Endodermal cell (in vitro differentiated cells): Measurements from ENCODE around the gene BAIAP2L2. TPM values are rescaled to one million over a fixed set of nuclear protein-coding genes. Genes with fewer than 3 reads are reported as not detected.

ENCODE experiments used
- DNase-seq: peaks from one replicate; pipeline ENCODE4 v3.0.0-alpha.2; 2017
- H3K27ac ChIP-seq: 2 replicates; pipeline ENCODE4 v1.5.1; 2013; ENCODE audit warnings: mild to moderate bottlenecking, low read depth, low read length, moderate library complexity
- H3K27me3 ChIP-seq: 2 replicates; pipeline ENCODE4 v1.6.1; 2013; ENCODE audit warnings: mild to moderate bottlenecking, low read length, moderate library complexity; ENCODE audit not compliant: insufficient read depth, control insufficient read depth, poor library complexity, severe bottlenecking
- H3K36me3 ChIP-seq: 2 replicates; pipeline ENCODE4 v1.7.0; 2013; ENCODE audit warnings: mild to moderate bottlenecking, low read length, moderate library complexity; ENCODE audit not compliant: control insufficient read depth, insufficient read depth
- H3K4me1 ChIP-seq: one replicate; pipeline ENCODE4 v1.7.0; 2013; ENCODE audit warnings: low read length; ENCODE audit not compliant: control insufficient read depth, insufficient read depth
- H3K4me3 ChIP-seq: 2 replicates; pipeline ENCODE4 v1.5.1; 2013; ENCODE audit warnings: mild to moderate bottlenecking, low read length, moderate library complexity
- H3K9ac ChIP-seq: 2 replicates; pipeline ENCODE4 v1.6.1; 2013; ENCODE audit warnings: mild to moderate bottlenecking, low read length, moderate library complexity; ENCODE audit not compliant: poor library complexity, severe bottlenecking; ENCODE audit errors: extremely low read depth
- H3K9me3 ChIP-seq: 2 replicates; pipeline ENCODE4 v1.6.1; 2013; ENCODE audit warnings: mild to moderate bottlenecking, low read length, moderate library complexity; ENCODE audit not compliant: control insufficient read depth
- H3K27ac Mint-ChIP-seq: 2 replicates; pipeline ENCODE4 v1.8.0; 2020; ENCODE audit warnings: mixed read lengths
- H3K27me3 Mint-ChIP-seq: 2 replicates; pipeline ENCODE4 v1.8.0; 2021; ENCODE audit warnings: mild to moderate bottlenecking, mixed read lengths; ENCODE audit not compliant: insufficient read depth
- H3K36me3 Mint-ChIP-seq: 2 replicates; pipeline ENCODE4 v1.8.0; 2020; ENCODE audit warnings: low read depth, mixed read lengths
- H3K4me1 Mint-ChIP-seq: 2 replicates; pipeline ENCODE4 v1.8.0; 2020; ENCODE audit warnings: mixed read lengths
- H3K4me3 Mint-ChIP-seq: 2 replicates; pipeline ENCODE4 v1.8.0; 2020; ENCODE audit warnings: mild to moderate bottlenecking, moderate library complexity, mixed read lengths
- H3K9me3 Mint-ChIP-seq: 2 replicates; pipeline ENCODE4 v1.8.0; 2020; ENCODE audit warnings: mild to moderate bottlenecking, mixed read lengths
- CTCF ChIP-seq: fragments of 200-600 bp; sonication (generic); conservative IDR thresholded peaks from 2 replicates; pipeline ENCODE4 v1.5.0; 2021; ENCODE audit warnings: antibody characterized with exemption, mild to moderate bottlenecking
- WGBS, 2 experiments: methylation state at CpG; one replicate each; pipeline versions ENCODE4 v1.1.5 to v1.1.7; 2013; ENCODE audit warnings: missing lambda C conversion rate in 2 of 2, mixed read lengths in 1 of 2; ENCODE audit not compliant: insufficient coverage in 1 of 2, insufficient read length in 1 of 2; 5-methylcytosine and 5-hydroxymethylcytosine counted together
- total RNA-seq, 2 donors: library from RNA; stranded (reverse); fragmentation: NEBNext Ultra II Directional in 1 of 2; extraction: Animal tissue kit (Norgen Biotek cat#: 25700) in 1 of 2; gene quantifications; 2 replicates in 1 of 2; 3 replicates in 1 of 2; pipeline ENCODE4 v1.2.1, GENCODE V29; 2021

Gene BAIAP2L2
- total RNA-seq, 2 donors from 2014 or later = 1.4 to 3.7 TPM

DNA sequence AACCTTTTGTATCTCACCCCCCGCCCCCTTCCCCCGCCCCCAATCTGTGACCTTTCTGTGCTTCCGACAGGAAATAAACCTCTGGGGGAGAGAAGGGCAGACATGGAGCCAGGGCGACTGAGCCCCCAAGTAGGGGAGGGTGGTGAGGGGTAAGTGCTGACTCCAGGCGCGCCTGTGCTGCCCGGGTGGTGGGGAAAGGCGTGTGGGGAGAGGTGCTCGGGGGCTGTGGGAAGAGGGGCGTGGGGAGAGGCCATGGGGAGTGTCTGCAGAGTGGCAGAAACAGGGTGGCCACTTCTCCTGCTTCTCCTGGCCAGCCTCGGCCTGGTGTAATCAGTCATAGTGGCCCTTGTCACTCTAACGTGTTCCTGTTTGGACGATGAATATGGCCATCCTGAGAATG lies 34.5 kb downstream of the BAIAP2L2 start:
- H3K27ac Mint-ChIP-seq = no peak overlapping the region
- H3K9me3 Mint-ChIP-seq = no peaks in the 10 kb centered on the region
- no peak for DNase-seq

DNA sequence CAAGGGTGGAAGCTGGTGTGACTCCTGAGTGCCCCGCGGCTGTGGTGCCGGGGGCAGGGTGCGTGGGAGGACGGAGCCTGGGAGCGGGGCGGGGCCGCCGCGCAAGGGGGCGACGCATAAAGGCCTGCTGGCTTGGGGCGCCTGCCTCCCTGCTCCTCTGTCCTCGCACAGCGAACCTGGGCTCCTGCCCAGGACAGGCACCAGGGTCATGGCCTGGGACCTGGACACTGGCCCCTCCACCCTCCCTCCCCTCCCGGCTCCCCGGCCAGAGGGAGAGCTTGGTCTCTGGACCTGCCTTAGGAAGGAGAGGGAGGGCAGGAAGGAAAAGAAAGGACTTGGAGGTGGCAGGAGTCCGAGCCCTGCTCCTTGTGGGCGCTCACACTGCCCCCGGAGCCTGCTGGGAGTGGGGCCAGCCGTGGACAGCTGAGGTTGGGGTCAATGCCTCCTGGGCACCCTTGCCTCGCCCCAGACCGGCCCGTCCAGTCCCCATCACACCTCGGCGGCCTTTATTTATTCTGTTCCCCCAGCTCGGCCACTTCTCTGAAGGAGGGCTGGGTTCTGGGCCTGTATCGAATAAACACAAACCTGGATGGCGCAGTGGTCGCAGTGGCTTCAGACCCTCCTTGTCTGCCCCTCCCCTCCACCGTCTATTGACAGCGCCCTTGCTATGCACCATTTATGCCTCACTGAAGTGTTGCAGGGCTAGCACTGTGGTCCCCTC lies 35.2 kb downstream of the BAIAP2L2 start:
- H3K4me3 ChIP-seq = no peak overlapping the region
- peaks cover 19% of the 10 kb centered on the region for H3K36me3 ChIP-seq
- Mint-ChIP-seq H3K4me3 (no peak overlapping the region), H3K27me3 (peaks cover 13% of the 10 kb centered on the region), H3K9me3 (no peaks in the 10 kb centered on the region), H3K4me1 (no peaks in the 10 kb centered on the region), H3K36me3 (peaks cover 25% of the 10 kb centered on the region), H3K27ac (no peak overlapping the region)
- TF ChIP-seq CTCF = no peak
- H3K27ac ChIP-seq = peak overlapping the region; percentile 38
- no peaks in the 10 kb centered on the region for H3K4me1 ChIP-seq
- peaks cover 4% of the 10 kb centered on the region for H3K27me3 ChIP-seq
- no peak for DNase-seq
- H3K9ac ChIP-seq = no peak overlapping the region
- no peaks in the 10 kb centered on the region for H3K9me3 ChIP-seq
- 94 to 95% methylated on average over 17 to 31 of the region's 32 CpGs for WGBS, 2 experiments

More for the DNA sequence above, 34.5 kb downstream of the BAIAP2L2 start:
- no peaks in the 10 kb centered on the region for H3K9me3 ChIP-seq
- H3K4me1 ChIP-seq = no peaks in the 10 kb centered on the region
- Mint-ChIP-seq H3K4me3 (no peak overlapping the region), H3K4me1 (no peaks in the 10 kb centered on the region), H3K27me3 (peaks cover 20% of the 10 kb centered on the region), H3K36me3 (peaks cover 23% of the 10 kb centered on the region)
- H3K27me3 ChIP-seq = peaks cover 11% of the 10 kb centered on the region
- H3K9ac ChIP-seq = no peak overlapping the region
- no peak for TF ChIP-seq CTCF
- 90 to 93% methylated on average over 9 to 13 of the region's 13 CpGs for WGBS, 2 experiments
- H3K27ac ChIP-seq = no peak overlapping the region
- H3K4me3 ChIP-seq = no peak overlapping the region
- peaks cover 17% of the 10 kb centered on the region for H3K36me3 ChIP-seq

GRCh38 chr22:38074181-38075104 lies 36.0 kb downstream of the BAIAP2L2 start:
- peak; percentile 76 for TF ChIP-seq CTCF
- DNase-seq = peak; percentile 94
- H3K9ac ChIP-seq = no peak overlapping the region
- 93 to 96% methylated on average over 35 to 47 of the region's 47 CpGs for WGBS, 2 experiments
- no peaks in the 10 kb centered on the region for H3K27me3 ChIP-seq
- no peak overlapping the region for H3K27ac ChIP-seq
- H3K4me3 ChIP-seq = no peak overlapping the region
- Mint-ChIP-seq H3K27me3 (peaks cover 5% of the 10 kb centered on the region), H3K9me3 (no peaks in the 10 kb centered on the region), H3K27ac (peak overlapping the region; percentile 55), H3K4me1 (no peaks in the 10 kb centered on the region), H3K36me3 (peaks cover 31% of the 10 kb centered on the region), H3K4me3 (no peak overlapping the region)
- H3K36me3 ChIP-seq = peaks cover 25% of the 10 kb centered on the region
- H3K9me3 ChIP-seq = no peaks in the 10 kb centered on the region
- no peaks in the 10 kb centered on the region for H3K4me1 ChIP-seq
